B cell (primary cell): ENCODE data around the gene OCSTAMP. TPM values are rescaled to one million over a fixed set of nuclear protein-coding genes. Genes with fewer than 3 reads are reported as not detected.

Source experiments
- ATAC-seq: fragments of 200-7000 bp; cut with Tn5 transposase; one replicate; pipeline ENCODE4 v1.10.0; 2021; ENCODE audit warnings: low read depth, mild to moderate bottlenecking, moderate number of reproducible peaks, moderate library complexity
- CTCF ChIA-PET: fragments of 350-600 bp; sonication (Branson Sonifier 250); formaldehyde crosslinking; loops from one replicate; lab custom pipeline; 2021; ENCODE audit warnings: antibody characterized with exemption, inconsistent platforms; lab: Charles Lee
- POLR2A ChIA-PET: fragments of 350-600 bp; sonication (Branson Sonifier 250); formaldehyde crosslinking; loops from one replicate; lab custom pipeline; 2021; ENCODE audit warnings: antibody characterized with exemption; lab: Charles Lee
- DNase-seq: peaks from one replicate; pipeline ENCODE4 v3.0.0; 2013
- H2AFZ ChIP-seq: 2 replicates; pipeline ENCODE4 v1.6.1; 2012; ENCODE audit warnings: mild to moderate bottlenecking, low read depth, low read length; ENCODE audit not compliant: insufficient read depth, poor library complexity, severe bottlenecking
- H3K27ac ChIP-seq, 2 donors: 1 replicate in 1 of 2; 2 replicates in 1 of 2; pipeline ENCODE4 v1.5.1; 2012 to 2013; ENCODE audit warnings: low read length in 2 of 2, mild to moderate bottlenecking in 2 of 2, moderate library complexity in 1 of 2
- H3K27me3 ChIP-seq, 4 experiments: fragments of 200-600 bp in 1 of 4; sonication (generic) in 1 of 4; replicated peaks in 1 of 4; 1 replicate in 2 of 4; 2 replicates in 2 of 4; pipeline versions ENCODE4 v1.6.1 to v1.7.0; 2013 to 2016; ENCODE audit warnings: low read length in 3 of 4, mild to moderate bottlenecking in 2 of 4, mixed read lengths in 1 of 4, moderate library complexity in 1 of 4; ENCODE audit not compliant: insufficient read depth in 4 of 4, control insufficient read depth in 3 of 4; ENCODE audit errors: control extremely low read depth in 1 of 4
- H3K36me3 ChIP-seq, 2 experiments: replicated peaks in 1 of 2; 1 replicate in 1 of 2; 2 replicates in 1 of 2; pipeline versions ENCODE4 v1.6.1 to v1.7.1; 2013; ENCODE audit warnings: low read length in 1 of 2; ENCODE audit not compliant: insufficient read depth in 2 of 2, control insufficient read depth in 1 of 2; ENCODE audit errors: control extremely low read depth in 1 of 2, extremely low read depth in 1 of 2
- H3K4me1 ChIP-seq, 2 donors: fragments of 200-600 bp in 1 of 2; sonication (generic) in 1 of 2; 1 replicate in 1 of 2; 2 replicates in 1 of 2; pipeline versions ENCODE4 v1.5.1 to v1.6.1; 2013 to 2017; ENCODE audit warnings: low read length in 2 of 2; ENCODE audit not compliant: control insufficient read depth in 2 of 2, insufficient read depth in 2 of 2
- H3K4me2 ChIP-seq: replicated peaks from 2 replicates; pipeline ENCODE3; 2012; ENCODE audit warnings: mild to moderate bottlenecking, low read depth, low read length; ENCODE audit not compliant: poor library complexity, severe bottlenecking
- H3K4me3 ChIP-seq, 5 experiments: fragments of 200-600 bp in 1 of 5; sonication (generic) in 1 of 5; 1 replicate in 3 of 5; 2 replicates in 2 of 5; pipeline versions ENCODE4 v1.5.1 to v1.7.0; 2011 to 2016; ENCODE audit warnings: low read length in 4 of 5, mild to moderate bottlenecking in 4 of 5, low read depth in 2 of 5, control low read depth in 1 of 5, moderate library complexity in 1 of 5; ENCODE audit not compliant: insufficient read depth in 1 of 5; ENCODE audit errors: control extremely low read depth in 1 of 5, extremely low read depth in 1 of 5
- H3K79me2 ChIP-seq: fragments of 200-600 bp; sonication (generic); one replicate; pipeline ENCODE4 v1.6.0; 2016; ENCODE audit warnings: low read length; ENCODE audit not compliant: control insufficient read depth, insufficient read depth
- H3K9ac ChIP-seq: fragments of 200-600 bp; sonication (generic); 2 replicates; pipeline ENCODE4 v1.6.1; 2017; ENCODE audit warnings: mild to moderate bottlenecking, low read length, moderate library complexity
- H3K9me3 ChIP-seq, 3 donors: one replicate each; pipeline versions ENCODE4 v1.6.1 to v1.7.1; 2013; ENCODE audit warnings: low read length in 2 of 3; ENCODE audit not compliant: control insufficient read depth in 2 of 3, insufficient read depth in 1 of 3; ENCODE audit errors: control extremely low read depth in 1 of 3
- H4K20me1 ChIP-seq: 2 replicates; pipeline ENCODE4 v1.6.0; 2012; ENCODE audit warnings: mild to moderate bottlenecking, low read length; ENCODE audit not compliant: insufficient read depth, control insufficient read depth, poor library complexity, severe bottlenecking
- H3K27ac Mint-ChIP-seq: one replicate; pipeline ENCODE4 v1.8.0; 2021; ENCODE audit warnings: mixed read lengths
- H3K27me3 Mint-ChIP-seq: one replicate; pipeline ENCODE4 v1.8.0; 2021; ENCODE audit warnings: mixed read lengths
- H3K4me1 Mint-ChIP-seq: one replicate; pipeline ENCODE4 v1.8.0; 2021; ENCODE audit warnings: mixed read lengths
- H3K4me3 Mint-ChIP-seq: one replicate; pipeline ENCODE4 v1.8.0; 2021; ENCODE audit warnings: mixed read lengths
- H3K9me3 Mint-ChIP-seq: one replicate; pipeline ENCODE4 v1.8.0; 2022; ENCODE audit warnings: mixed read lengths; ENCODE audit not compliant: insufficient read depth
- CTCF ChIP-seq: fragments of 200-600 bp; IDR thresholded peaks from one replicate; pipeline ENCODE4 v1.8.0; 2022; ENCODE audit warnings: antibody characterized with exemption, mild to moderate bottlenecking
- EZH2 ChIP-seq: IDR thresholded peaks from 2 replicates; pipeline ENCODE4 v1.6.1; 2012; ENCODE audit warnings: borderline replicate concordance, low read depth, mild to moderate bottlenecking, moderate library complexity, low read length; ENCODE audit not compliant: insufficient read depth, poor library complexity, severe bottlenecking
- WGBS: methylation state at CpG from one replicate; pipeline ENCODE4 v1.1.5; 2013; ENCODE audit warnings: missing lambda C conversion rate; ENCODE audit not compliant: insufficient coverage; 5-methylcytosine and 5-hydroxymethylcytosine counted together
- intact Hi-C: fragments of 100-400 bp; cut with micrococcal nuclease; formaldehyde crosslinking; loops from one replicate; pipeline ENCODE4 v1.10.0; 2022
- polyA plus RNA-seq: library from polyadenylated mRNA; depleted of rRNA; stranded (reverse); fragments of >200 nt; gene quantifications from 2 replicates; pipeline ENCODE4 v1.2.3, GENCODE V29; 2012
- total RNA-seq, 2 donors: library from RNA; stranded (reverse); fragments of 120-200 nt in 1 of 2; gene quantifications; 1 replicate in 1 of 2; 2 replicates in 1 of 2; pipeline versions ENCODE4 v1.2.3 to v1.2.4, GENCODE V29; 2013 to 2022

OCSTAMP gene
- total and polyA plus RNA-seq, 2 donors (not counting 1 experiment from before 2014, with no cell fraction given) = not detected

GRCh38 chr20:46520540-46520939 lies 29.9 kb downstream of the OCSTAMP start:
- Histone ChIP-seq H3K27ac (no peak overlapping the region), H3K9ac (no peak overlapping the region), H3K36me3 (no peaks in the 10 kb centered on the region), H2AFZ (no peak overlapping the region), H4K20me1 (no peaks in the 10 kb centered on the region), H3K4me1 (no peaks in the 10 kb centered on the region), H3K9me3 (peaks cover 0 to 3% (median 0%) of the 10 kb centered on the region in 3 donors), H3K4me2 (no peak overlapping the region), H3K27me3 (peaks cover 0 to 12% (median 4%) of the 10 kb centered on the region in 4 experiments), H3K79me2 (no peaks in the 10 kb centered on the region), H3K4me3 (no peak overlapping the region)
- WGBS = 94% methylated on average over 3 of the region's 4 CpGs
- intact Hi-C loops = no loop called here
- DNase-seq (no peak), ATAC-seq (no peak)
- no peak for TF ChIP-seq EZH2
- TF ChIP-seq CTCF = no peak
- CTCF ChIA-PET = interaction anchor here (7.3 kb wide), 1 partner anchor 161 kb away, joined by 49 read pairs; no protein-coding TSS in a partner anchor
- H3K27me3 Mint-ChIP-seq = peaks cover 14% of the 10 kb centered on the region
- no peaks in the 10 kb centered on the region for H3K4me1 Mint-ChIP-seq
- POLR2A ChIA-PET = no interaction called here
- no peak overlapping the region for H3K27ac Mint-ChIP-seq
- H3K4me3 Mint-ChIP-seq = no peak overlapping the region
- H3K9me3 Mint-ChIP-seq = no peaks in the 10 kb centered on the region

- Histone ChIP-seq H3K4me1 (no peaks in the 10 kb centered on the region), H3K36me3 (no peaks in the 10 kb centered on the region), H3K27me3 (peaks cover 0 to 15% (median 8%) of the 10 kb centered on the region in 4 experiments), H4K20me1 (no peaks in the 10 kb centered on the region), H2AFZ (no peak overlapping the region), H3K79me2 (no peaks in the 10 kb centered on the region), H3K9me3 (peaks cover 0 to 3% (median 0%) of the 10 kb centered on the region in 3 donors), H3K4me2 (no peak overlapping the region), H3K9ac (no peak overlapping the region), H3K4me3 (no peak overlapping the region), H3K27ac (no peak overlapping the region)
- TF ChIP-seq CTCF = no peak
- TF ChIP-seq EZH2 = no peak
- intact Hi-C loops = no loop called here
- peaks cover 13% of the 10 kb centered on the region for H3K27me3 Mint-ChIP-seq
- no peaks in the 10 kb centered on the region for H3K9me3 Mint-ChIP-seq
- ATAC-seq (no peak), DNase-seq (no peak)
- H3K4me1 Mint-ChIP-seq = no peaks in the 10 kb centered on the region
- ChIA-PET CTCF (interaction anchor here (1.2 to 7.3 kb wide), 2 partner anchors 162 to 183 kb away, joined by 3 to 49 read pairs; no protein-coding TSS in a partner anchor), POLR2A (no interaction called here)
- WGBS = 94% methylated on average over 2 of the region's 3 CpGs
- H3K4me3 Mint-ChIP-seq = no peak overlapping the region
- no peak overlapping the region for H3K27ac Mint-ChIP-seq
Observed at GRCh38 chr20:46519471-46520068, 30.9 kb downstream of the OCSTAMP start.
